Central memory CD4-positive, alpha-beta T cell (primary cell): ENCODE results near the gene OMP.

Source experiments
- DNase-seq: peaks from one replicate; pipeline ENCODE4 v3.0.0; 2022

OMP gene

GRCh38 chr11:77143405-77144020 is 40.9 kb downstream of the OMP start:
- DNase-seq, result no peak

DNA sequence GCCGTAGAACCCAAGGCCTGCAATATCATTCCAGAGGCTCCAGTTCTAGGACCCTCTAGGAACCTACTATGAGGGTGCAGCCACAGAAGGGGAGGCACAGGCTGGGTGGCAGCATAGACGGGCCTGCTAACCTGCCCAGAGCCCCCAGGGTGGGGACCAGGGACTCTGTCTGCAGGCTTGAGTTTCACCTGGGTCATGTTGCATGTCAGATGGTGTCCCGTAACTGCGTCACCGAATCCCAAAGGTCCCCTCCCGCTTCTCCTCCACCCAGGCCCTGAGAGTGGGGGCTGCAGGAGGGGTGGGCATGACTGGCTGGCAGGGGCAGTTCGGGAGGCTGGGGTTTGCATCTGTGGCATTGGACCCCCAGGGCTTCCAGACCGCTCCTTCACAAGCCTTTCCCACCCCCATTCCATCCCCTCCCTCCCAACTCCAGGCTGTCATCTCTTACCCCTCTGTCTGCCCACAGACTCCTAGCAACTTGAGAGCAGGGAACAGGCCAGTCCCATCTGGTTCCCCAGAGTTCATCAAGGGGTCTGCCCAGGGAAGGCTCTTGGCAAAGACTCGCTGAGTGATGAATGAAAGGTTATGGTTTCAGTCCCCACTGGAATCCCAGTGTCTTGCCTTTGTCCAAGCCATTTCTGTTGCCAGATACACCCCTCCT is 41.7 kb downstream of the OMP start:
- DNase-seq, result no peak

DNA sequence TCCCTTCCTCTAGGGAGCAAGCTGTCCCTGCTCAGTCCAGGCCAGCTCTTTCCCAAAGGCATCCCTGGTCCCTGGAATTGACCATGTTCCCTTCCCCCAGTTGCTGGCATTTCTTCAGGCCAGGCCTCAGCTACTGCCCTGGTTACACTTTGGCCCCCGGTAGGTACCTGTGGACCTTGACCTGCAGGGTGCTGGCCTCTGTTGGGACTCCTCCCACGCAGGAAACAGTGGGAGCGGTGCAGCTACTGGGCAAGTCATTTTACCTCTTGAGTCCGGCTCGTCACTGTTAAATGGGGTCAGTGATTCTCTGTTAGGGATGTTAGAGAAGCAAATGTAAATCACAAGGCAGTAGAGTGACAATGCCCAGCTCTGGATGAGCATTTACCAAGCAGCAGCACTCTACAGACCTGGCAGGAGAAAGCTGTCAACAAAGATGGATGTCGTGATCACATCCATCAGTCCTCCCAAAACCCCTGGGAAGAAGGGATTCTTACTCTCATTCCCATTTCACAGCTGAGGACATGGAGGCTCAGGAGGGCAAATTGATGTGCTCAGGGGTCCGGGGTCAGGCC is 42.3 kb downstream of the OMP start:
- DNase-seq, result no peak

- DNase-seq, result no peak
Observed at GRCh38 chr11:77146261-77147035, 43.8 kb downstream of the OMP start.

GRCh38 chr11:77147036-77147315 is 44.3 kb downstream of the OMP start:
- DNase-seq, result no peak

GRCh38 chr11:77147668-77148321 is 45.2 kb downstream of the OMP start:
- DNase-seq, result peak; percentile 30

GRCh38 chr11:77148963-77149715 is 46.5 kb downstream of the OMP start:
- no peak for DNase-seq

- DNase-seq, result no peak
Observed at GRCh38 chr11:77149716-77150392, 47.2 kb downstream of the OMP start.

- no peak for DNase-seq
Observed at GRCh38 chr11:77150836-77151235, 48.2 kb downstream of the OMP start.

- peak; percentile 66 for DNase-seq
Observed at GRCh38 chr11:77151804-77152509, 49.3 kb downstream of the OMP start.

DNA sequence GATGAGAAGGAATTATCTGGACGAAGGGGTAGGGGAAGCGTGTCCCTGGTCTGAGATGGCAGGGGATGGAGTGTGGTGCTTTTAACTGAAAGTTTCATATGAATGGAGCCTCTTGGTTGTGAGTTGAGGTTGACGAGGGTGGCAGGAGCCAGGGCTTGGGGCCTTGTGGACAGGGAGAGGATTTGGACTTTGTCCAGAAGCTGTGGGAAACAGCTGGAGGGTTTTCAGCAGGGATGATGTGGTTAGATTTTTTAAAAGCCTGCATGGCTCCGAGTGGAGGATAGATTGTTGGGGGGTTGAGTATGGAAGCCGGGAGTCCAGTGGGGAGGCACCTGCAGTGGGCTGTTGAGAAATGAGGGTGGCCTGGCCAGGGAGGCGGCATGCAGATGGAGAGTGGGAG is 50.2 kb downstream of the OMP start:
- no peak for DNase-seq
